Posterior cingulate gyrus (tissue), 11 donors: ENCODE measurements around the gene NUP153.
"Not testable (repeated sequence)": the region's sequence is repeated elsewhere in the genome, so short reads cannot be mapped to it uniquely, and the experiment has no call there.

Source experiments
- DNase-seq, 10 donors: peaks; one replicate each; pipeline versions ENCODE4 v3.0.0 to v3.0.0-alpha.2; 2020 to 2021; ENCODE audit warnings: mixed read lengths in 3 of 10
- intact Hi-C: fragments of 100-400 bp; cut with DNase I; formaldehyde crosslinking; loops from one replicate; pipeline ENCODE4 v1.15.1; 2023

Gene NUP153

DNA sequence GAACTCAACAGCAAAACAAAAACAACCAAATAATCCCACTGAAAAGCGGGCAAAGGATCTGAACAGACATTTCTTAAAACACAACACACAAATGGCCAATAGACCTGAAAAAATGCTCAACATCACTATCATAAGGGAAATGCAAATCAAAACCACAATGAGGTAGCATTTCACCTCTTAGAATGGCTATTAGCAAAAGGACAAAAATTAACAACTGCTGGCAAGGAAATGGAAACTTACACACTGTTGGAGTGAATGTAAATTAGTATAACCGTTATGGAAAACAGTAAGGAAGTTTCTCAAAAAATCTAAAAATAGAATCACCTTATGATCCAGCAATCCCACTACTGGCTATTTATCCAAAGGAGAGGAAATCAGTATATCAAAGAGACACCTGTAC lies 85.7 kb downstream of the NUP153 start:
- DNase-seq, result no peak
- intact Hi-C loops, result no loop called here

DNA sequence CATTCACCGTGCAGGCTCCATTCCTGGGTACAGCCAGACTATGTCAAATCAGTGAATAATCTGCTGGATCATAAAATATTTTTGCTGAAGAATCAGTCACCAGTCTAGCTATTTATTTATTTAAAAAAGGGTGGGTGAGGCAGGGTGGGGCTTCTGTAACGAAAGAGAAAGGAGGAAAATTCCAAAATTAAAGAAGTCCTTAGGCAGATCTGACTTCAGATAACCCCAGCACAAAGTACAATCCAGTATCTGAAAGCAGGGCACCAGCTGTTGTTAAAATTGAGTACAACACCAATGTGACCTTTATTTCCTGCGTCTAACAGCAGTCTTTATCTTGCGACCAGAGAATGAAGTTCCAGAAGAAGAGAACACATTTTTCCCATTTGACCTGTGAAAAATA lies 90.9 kb downstream of the NUP153 start:
- DNase-seq, result no peak
- intact Hi-C loops, result no loop called here

DNA sequence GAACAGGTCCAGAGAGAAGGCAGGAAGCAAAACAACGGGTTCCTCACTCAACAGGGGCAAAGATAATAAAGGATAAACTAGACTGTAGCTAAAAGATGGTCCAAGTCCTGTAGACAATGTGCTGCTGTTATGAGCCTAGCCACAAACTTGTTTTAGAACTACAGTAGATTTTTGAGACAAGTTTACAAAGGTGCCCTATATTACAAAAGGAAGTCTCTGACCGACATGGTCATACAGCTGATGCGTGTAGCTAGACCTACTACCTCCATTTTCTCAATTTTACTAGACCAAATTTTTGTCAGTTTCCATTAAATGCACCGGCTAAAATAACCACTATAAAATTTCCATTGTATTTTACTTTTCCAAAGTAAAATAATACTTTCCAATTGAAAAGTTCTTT lies 94.7 kb downstream of the NUP153 start:
- intact Hi-C loops, result no loop called here
- no peak for DNase-seq

DNA sequence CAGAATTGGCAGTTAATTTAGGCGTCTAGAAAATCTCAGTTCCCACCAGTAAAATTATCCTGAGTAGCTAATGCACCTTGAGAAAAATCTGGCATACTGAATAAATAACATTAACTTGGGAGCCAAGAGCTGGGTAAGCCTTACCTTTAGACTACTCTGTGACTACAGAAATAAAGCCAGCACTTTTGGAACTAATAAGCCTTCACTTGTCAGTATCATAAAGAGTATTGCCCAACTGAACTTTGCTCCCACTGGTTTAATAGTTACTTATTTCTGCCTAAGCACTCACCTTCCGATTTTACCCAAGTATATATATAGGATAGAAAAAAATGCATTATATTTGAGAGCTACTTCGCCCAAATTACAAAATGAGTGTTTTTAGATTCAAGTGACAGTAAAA lies 95.9 kb downstream of the NUP153 start:
- DNase-seq, result no peak
- intact Hi-C loops, result no loop called here

DNA sequence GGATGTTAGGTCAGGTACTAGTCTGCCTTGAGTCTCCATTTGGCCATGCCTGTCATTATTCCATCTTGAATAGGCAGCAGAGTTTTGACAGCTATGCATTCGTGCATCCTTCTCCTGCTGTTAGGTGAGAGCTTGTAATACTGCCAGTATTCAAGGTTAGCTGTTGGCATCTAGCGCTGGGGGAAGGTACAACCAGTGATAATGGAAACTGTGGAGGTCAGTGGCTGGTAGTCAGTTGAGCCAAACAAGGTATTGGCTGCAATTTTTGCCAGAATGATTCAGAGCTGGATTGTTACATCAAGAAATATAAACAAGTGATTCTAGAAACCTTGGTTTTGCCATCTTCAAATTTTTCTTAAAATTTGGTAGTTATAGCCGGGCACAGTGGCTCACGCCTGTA lies 100.1 kb downstream of the NUP153 start:
- DNase-seq, result no peak
- intact Hi-C loops, result no loop called here

DNA sequence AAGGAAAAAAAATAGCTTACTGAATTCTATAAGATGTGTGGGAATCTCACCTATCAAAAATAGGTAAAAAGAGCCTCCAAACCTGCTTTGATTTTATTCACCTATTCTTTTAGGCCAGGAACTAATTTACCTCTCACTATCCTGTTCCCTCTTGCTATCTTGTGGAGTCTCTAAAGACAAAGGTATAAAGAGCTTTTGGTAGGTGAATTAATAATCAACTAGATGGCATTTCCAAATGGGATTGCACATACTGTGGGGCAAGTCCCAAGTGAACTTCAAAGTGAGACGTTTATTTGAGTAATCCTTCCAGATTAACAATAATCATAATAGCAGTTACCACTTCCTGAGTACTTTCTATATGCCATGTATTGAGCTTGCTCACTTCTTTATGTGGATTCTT lies 103.8 kb downstream of the NUP153 start:
- intact Hi-C loops, result loop anchor here (5.0 kb wide), 1 partner anchor 199 kb away; no protein-coding TSS in a partner anchor
- DNase-seq, result no peak

DNA sequence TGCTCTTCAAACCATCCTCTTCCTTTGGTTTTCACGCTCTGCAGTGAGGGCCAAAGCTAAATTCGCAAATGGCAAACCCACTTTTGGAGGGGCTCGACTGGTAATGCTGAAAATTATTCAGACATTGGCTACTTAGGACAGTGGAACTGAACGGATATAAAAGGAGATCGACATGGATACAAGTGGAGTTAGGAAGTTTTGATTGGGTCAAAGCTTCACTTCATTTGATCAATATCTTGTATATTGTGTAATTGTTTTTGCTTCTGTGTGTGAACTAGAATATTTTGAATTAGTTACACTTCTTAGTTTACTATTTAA lies 105.4 kb downstream of the NUP153 start:
- DNase-seq, result no peak
- intact Hi-C loops, result loop anchor here (2.0 to 5.0 kb wide), 2 partner anchors 105 to 201 kb away; partner anchors contain the start of gene NUP153

DNA sequence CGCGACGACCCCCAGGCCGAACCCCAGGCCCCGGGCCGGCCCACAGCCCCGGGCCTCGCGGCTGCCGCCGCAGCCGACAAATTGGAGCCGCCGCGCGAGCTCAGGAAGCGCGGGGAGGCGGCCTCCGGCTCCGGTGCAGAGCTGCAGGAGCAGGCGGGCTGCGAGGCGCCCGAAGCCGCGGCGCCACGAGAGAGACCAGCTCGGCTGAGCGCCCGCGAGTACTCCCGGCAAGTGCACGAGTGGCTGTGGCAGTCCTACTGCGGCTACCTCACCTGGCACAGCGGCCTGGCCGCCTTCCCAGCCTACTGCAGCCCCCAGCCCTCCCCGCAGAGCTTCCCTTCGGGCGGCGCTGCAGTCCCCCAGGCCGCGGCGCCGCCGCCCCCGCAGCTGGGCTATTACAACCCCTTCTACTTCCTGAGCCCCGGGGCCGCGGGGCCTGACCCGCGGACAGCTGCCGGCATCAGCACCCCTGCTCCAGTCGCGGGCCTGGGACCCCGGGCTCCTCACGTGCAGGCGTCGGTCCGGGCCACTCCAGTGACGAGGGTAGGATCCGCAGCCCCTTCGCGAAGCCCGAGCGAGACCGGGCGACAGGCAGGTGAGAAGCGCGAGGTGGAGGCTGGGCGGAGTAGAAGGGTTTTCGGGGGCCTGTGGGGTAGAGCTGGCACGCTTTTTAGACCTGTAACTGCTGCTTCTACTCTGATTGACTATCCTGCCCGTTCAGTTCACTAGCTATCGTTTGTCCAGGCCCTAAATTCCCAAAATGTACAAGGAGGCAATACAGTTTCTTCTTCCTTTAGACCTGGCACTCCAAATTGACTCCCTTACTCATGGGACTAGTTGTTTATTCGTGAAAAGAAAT lies 106.0 kb downstream of the NUP153 start:
- intact Hi-C loops, result loop anchor here (2.0 to 5.0 kb wide), 2 partner anchors 106 to 202 kb away; partner anchors contain the start of gene NUP153
- DNase-seq, result peak in 7 of 10 donors; percentile 28 to 90 (median 48)

DNA sequence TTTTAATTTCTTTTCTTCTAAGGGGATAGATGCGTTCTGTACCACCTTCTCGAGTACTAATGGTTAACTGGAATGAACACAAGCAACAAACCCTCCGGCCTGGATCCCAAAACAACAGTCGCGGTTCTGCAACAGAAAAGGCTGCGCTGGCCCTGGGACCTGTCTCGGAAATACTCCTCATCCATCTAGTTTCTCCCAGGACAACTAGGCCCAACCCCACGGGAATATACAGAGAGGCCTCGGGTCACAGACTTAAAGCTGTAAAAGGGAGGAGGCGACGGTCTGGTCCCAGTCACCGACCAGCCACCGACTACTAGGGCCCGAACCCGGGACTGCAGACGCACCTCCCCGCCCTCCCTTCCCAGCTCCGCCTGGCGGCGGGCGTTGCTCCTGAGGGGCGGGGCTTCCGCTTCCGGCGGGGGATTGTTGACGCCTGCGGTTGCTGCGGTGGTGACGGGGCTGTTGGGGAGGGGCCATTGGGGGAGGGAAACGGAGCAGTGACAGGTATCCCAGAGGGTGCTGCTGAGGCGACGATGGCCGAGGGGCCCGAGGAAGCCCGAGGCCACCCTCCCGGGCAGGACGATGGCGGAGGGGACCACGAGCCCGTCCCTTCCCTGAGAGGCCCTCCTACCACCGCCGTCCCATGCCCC lies 106.7 kb downstream of the NUP153 start, which contains the start of gene FAM8A1:
TSS of gene FAM8A1 (plus strand) at position 426 of the 650 bp plus-strand sequence. CDS start at position 534, 108 bp downstream.
- DNase-seq, result peak; percentile 96 to 100 (median 98)
- intact Hi-C loops, result loop anchor here (2.0 to 5.0 kb wide), 2 partner anchors 107 to 202 kb away; partner anchors contain the start of gene NUP153

DNA sequence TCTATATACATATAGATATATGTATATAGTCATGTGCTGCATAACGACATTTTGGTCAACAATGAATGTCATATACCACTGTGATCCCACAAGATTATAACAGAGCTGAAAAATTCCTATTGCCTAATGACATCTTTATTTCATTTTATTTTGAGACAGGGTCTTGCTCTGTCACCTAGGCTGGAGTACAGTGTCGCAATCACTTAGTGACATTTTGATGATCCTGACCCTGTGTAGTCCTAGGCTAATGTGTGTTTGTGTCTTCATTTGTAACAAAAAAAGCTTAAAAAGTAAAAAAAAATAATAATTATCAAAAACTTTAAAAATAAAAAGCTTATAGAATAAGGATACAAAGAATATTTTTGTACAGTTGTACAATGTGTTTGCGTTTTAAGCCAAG lies 110.6 kb downstream of the NUP153 start:
- intact Hi-C loops, result no loop called here
- no peak for DNase-seq

DNA sequence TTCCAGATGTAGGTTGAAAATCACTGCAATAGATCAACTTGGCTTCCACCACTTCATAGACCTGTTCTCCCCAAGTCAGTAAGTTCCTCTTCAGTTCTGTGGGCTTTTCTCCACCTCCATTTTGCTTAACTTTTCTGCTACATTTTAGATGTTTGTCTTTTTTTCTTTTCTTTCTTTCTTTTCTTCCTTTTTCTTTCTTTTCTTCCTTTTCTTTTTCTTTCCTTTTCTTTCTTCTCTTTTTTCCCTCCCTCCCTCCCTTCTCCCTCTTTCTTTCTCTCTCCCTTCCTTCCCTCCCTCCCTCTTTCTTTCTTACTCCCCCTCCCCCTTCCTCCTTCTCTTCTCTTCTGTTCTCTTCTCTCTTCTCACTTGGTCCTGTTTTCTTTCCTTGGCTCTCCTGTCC lies 113.5 kb downstream of the NUP153 start:
- DNase-seq, result no peak
- intact Hi-C loops, result no loop called here

DNA sequence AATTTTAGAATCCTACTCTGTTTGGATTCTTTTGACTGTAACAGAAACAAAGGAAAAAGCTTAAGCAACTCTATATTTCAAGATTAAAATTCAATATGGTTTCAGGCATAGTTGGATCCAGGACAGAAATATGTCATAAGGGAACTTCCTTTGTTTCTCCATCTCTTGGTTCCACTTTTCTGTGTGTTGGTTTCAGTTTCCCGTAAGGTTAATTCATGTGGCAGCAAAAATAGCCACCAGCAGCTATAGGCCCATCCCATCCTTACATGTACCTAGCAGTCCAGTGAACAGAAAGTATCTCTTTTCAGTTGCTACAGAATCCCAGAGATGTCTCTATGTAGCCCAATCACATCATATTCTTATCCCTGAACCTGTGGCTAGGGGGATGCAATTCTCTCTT lies 115.4 kb downstream of the NUP153 start:
- intact Hi-C loops, result no loop called here

DNA sequence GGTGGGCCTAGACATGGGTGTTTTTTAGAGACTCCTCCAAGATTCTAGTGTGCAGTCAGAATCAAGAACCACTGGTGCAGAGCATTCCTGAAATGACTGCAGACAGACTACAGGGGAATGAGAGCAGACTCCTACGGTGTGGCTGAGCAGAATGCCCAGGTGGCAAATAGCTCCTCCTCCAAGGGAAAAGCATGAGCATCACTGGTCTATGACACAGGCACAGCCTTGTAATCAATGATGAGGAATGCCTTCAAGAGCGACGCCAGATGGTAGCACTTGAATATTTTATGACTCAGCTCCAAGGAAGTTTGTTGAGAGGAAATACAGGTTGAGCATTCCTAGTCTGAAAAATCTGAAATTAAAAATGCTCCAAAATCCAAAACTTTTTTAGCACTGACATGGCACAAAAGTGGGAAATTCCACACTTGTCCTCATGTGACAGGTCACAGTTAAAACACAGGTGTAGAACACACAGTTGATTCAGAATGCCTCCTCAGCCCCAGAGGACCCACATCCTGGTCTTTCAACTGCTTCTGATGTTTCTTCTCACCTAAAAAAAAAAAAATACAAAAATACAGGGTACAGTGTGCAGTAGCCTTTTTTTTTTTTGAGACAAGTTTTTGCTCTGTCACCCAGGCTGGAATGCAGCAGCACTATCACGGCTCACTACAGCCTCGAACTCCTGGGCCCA lies 117.2 kb downstream of the NUP153 start:
- intact Hi-C loops, result no loop called here
- peak in 3 of 10 donors; percentile 13 to 79 (median 25) for DNase-seq

More for the DNA sequence above, 115.4 kb downstream of the NUP153 start:
- DNase-seq, result no peak

DNA sequence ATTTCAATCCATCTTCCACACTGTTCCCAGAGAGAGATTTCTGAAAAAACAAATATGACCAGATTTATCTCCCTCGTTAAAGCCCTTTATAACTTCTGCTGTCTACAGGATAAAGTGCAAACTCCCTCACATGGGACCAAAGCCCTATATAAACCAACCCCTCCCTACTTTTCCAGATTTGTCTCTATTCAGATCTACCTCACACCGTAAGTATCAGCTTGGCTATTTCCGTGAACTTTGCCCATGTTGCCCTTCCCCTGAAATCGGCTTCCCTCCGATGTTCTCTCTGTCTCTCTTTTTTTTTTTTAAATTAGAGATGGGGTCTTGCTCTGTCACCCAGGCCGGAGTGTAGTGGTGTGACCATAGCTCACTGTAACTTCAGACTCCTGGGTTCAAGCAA lies 118.7 kb downstream of the NUP153 start:
- intact Hi-C loops, result no loop called here
- no peak for DNase-seq

DNA sequence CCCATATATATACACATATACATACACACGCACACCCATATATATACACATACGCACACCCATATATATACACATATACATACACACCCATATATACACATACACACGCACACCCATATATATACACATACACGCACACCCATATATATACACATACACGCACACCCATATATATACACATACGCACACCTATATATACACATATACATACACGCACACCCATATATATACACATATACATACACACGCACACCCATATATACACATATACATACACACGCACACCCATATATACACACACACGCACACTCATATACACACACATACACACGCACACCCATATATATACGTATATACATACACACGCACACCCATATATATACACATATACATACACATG lies 120.1 kb downstream of the NUP153 start:
- DNase-seq, intact Hi-C loops: not testable (repeated sequence)

DNA sequence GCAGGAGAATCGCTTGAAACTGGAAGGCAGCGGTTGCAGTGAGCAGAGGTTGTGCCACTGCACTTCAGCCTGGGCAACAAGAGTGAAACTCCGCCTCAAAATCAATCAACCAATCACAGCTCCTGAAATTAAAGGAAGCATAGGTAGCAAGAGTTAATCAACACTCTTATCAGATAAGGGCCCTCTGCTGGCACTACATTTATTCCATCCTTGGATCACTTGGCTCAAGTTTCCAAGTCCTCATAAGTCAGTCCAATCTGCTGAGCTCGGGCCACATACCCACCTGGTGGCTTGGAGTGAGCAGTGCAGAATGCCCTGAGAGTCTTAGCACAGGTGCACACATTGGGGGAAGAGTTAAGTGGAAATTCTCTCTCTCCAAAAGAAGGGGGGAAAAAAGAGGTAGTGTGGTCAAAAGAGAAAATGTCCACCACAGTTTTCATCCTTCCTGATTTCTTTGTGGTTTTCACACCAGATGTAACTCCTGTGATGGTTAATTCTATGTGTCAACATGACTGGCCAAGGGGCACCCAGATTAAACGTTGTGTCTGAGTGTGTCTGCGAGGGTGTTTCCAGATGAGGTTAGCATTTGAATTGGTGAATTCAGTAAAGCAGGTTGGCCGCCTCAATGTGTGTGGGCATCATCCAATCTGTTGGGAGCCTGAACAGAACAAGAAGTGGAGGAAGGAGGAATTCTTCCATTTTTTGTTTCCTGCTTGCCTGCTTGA lies 120.8 kb downstream of the NUP153 start:
- intact Hi-C loops, result no loop called here
- DNase-seq, result peak in 1 of 10 donors; percentile 19

DNA sequence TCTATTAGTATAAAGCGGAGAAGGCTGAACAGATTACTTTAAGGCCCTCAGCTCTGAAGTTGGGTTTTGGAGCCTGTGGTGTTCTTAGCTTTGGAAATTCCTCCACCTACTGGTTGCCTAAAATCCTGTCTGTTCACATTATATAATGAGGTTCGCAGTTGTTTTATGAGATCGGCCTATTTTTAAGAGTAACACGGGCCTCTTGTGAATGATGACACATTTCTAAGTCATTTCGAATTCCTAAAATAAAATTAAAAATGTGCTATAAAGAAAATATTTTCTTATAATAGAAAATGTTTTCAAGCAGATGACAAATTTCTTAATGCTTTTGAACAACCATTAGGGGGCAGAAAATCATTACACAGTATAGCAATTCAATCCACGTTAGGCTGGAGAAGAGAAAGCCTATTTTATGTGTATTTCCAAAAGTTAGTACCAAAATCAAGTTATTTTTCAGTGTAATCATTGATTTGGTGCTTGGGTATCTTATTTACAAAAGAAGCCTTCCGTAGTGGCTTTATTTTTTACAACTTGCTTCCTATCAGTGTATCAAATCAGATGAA lies 122.4 kb downstream of the NUP153 start:
- intact Hi-C loops, result loop anchor here (1.0 to 5.0 kb wide), 2 partner anchors 302 to 428 kb away; partner anchors contain the start of gene RBM24
- DNase-seq, result peak in 1 of 10 donors; percentile 24

DNA sequence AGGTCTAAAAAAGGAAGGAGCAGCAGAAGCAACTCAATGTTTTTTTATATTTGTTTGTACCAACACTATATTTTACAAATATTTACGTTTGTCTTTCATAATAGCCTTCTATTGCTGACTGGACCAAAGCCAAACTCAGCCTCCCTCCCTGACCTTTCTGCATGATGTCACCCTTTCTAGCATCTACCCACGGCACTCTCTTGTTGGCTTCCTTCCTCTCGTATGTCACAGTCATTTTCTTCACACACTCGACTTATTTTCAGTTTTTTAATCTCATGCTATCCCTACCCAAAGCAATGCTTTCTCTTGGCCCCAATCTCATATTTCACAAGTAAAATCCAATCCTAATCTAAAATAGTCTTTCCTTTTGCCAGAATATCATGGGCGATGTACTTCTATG lies 122.9 kb downstream of the NUP153 start:
- DNase-seq, result no peak

DNA sequence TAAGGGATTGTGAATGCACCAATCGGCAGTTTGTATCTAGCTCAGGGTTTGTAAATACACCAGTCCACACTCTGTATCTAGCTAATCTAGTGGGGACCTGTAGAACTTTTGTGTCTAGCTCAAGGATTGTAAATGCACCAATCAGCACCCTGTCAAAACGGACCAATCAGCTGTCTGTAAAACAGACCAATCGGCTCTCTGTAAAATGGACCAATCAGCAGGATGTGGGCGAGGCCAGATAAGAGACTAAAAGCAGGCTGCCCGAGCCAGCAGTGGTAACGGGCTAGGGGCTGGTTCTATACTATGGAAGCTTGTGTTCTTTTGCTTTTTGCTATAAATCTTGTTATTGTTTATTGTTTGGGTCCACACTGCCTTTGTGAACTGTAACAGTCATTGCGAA lies 125.4 kb downstream of the NUP153 start:
- DNase-seq, result not testable (repeated sequence)
- intact Hi-C loops, result loop anchor here (5.0 kb wide), 1 partner anchor 299 kb away; the partner anchor contains the start of gene RBM24

More for the DNA sequence above, 122.9 kb downstream of the NUP153 start:
- intact Hi-C loops, result loop anchor here (1.0 to 5.0 kb wide), 2 partner anchors 302 to 428 kb away; partner anchors contain the start of gene RBM24
